HEK293 (cell line): ENCODE data around the gene BBOF1.

Experiments
- CTCF ChIA-PET: fragments of 350-600 bp; formaldehyde crosslinking; extraction: SDS; loops from one replicate; lab custom pipeline; 2021; ENCODE audit warnings: antibody characterized with exemption; lab: Yijun Ruan, JAX
- POLR2A ChIA-PET: fragments of 300-600 bp; formaldehyde crosslinking; extraction: SDS; loops from one replicate; lab custom pipeline; 2020; ENCODE audit warnings: antibody characterized with exemption, inconsistent platforms; lab: Yijun Ruan, JAX
- H3K27ac ChIP-seq: fragments of 200-500 bp; sonication (Bioruptor generic); 2 replicates; pipeline ENCODE4 v1.5.1; 2014; ENCODE audit warnings: low read depth, low read length, control low read depth, inconsistent platforms; ENCODE audit errors: extremely low read depth
- H3K36me3 ChIP-seq, 2 experiments: fragments of 200-500 bp in 1 of 2; sonication (Bioruptor generic) in 1 of 2; 1 replicate in 1 of 2; 2 replicates in 1 of 2; pipeline ENCODE4 v1.5.1; 2014 to 2017; ENCODE audit warnings: inconsistent platforms in 2 of 2, low read length in 2 of 2; ENCODE audit not compliant: control insufficient read depth in 2 of 2, insufficient read depth in 1 of 2
- H3K4me1 ChIP-seq: fragments of 200-500 bp; sonication (Bioruptor generic); 2 replicates; pipeline ENCODE4 v1.5.1; 2014; ENCODE audit warnings: mild to moderate bottlenecking, low read length, inconsistent platforms; ENCODE audit not compliant: control insufficient read depth, insufficient read depth
- H3K4me3 ChIP-seq: 2 replicates; pipeline ENCODE4 v1.5.1; 2011; ENCODE audit warnings: low read depth, mild to moderate bottlenecking, control low read depth, low read length, moderate library complexity
- H3K9me3 ChIP-seq: fragments of 200-500 bp; sonication (Bioruptor generic); 2 replicates; pipeline ENCODE4 v1.5.1; 2014; ENCODE audit warnings: low read depth, low read length, inconsistent platforms; ENCODE audit not compliant: control insufficient read depth, insufficient read depth
- BCL11A ChIP-seq: fragments of 450-650 bp; formaldehyde crosslinking; IDR thresholded peaks from 2 replicates; pipeline ENCODE4 v1.5.1; 2016; ENCODE audit warnings: low read depth, missing biosample characterization, missing genetic modification characterization
- BCL11B ChIP-seq: fragments of 450-650 bp; formaldehyde crosslinking; IDR thresholded peaks from 2 replicates; pipeline ENCODE4 v1.5.1; 2016; ENCODE audit warnings: low read depth, missing biosample characterization, missing genetic modification characterization
- FEZF1 ChIP-seq: fragments of 450-650 bp; formaldehyde crosslinking; IDR thresholded peaks from 2 replicates; pipeline ENCODE4 v1.5.1; 2016; ENCODE audit warnings: missing biosample characterization, missing genetic modification characterization
- HOXC10 ChIP-seq: sonication (generic); formaldehyde crosslinking; IDR thresholded peaks from 2 replicates; pipeline ENCODE4 v1.8.1; 2023; ENCODE audit warnings: mild to moderate bottlenecking, missing genetic modification reagents
- HOXD13 ChIP-seq: sonication (generic); formaldehyde crosslinking; IDR thresholded peaks from 2 replicates; pipeline ENCODE4 v1.8.0; 2022; ENCODE audit warnings: missing genetic modification reagents, borderline replicate concordance
- KLF9 ChIP-seq: fragments of 450-650 bp; formaldehyde crosslinking; IDR thresholded peaks from 2 replicates; pipeline ENCODE4 v1.5.1; 2016; ENCODE audit warnings: missing biosample characterization, missing genetic modification characterization, low read depth
- OSR2 ChIP-seq: fragments of 450-650 bp; formaldehyde crosslinking; IDR thresholded peaks from 2 replicates; pipeline ENCODE4 v1.5.1; 2016; ENCODE audit warnings: missing biosample characterization, missing genetic modification characterization
- PRDM1 ChIP-seq: fragments of 450-650 bp; formaldehyde crosslinking; IDR thresholded peaks from 2 replicates; pipeline ENCODE4; 2016; ENCODE audit warnings: missing biosample characterization, missing genetic modification characterization
- SALL2 ChIP-seq: fragments of 450-650 bp; formaldehyde crosslinking; IDR thresholded peaks from 2 replicates; pipeline ENCODE4 v1.5.0; 2017; ENCODE audit warnings: missing biosample characterization, mild to moderate bottlenecking, missing genetic modification characterization, borderline replicate concordance
- ZBTB8A ChIP-seq: fragments of 450-650 bp; formaldehyde crosslinking; IDR thresholded peaks from 2 replicates; pipeline ENCODE4 v1.5.1; 2016; ENCODE audit warnings: missing biosample characterization, missing genetic modification characterization
- ZNF16 ChIP-seq: fragments of 450-650 bp; formaldehyde crosslinking; IDR thresholded peaks from 2 replicates; pipeline ENCODE4 v1.5.1; 2016; ENCODE audit warnings: low read depth, missing biosample characterization, missing genetic modification characterization
- ZNF48 ChIP-seq: fragments of 450-650 bp; formaldehyde crosslinking; IDR thresholded peaks from 2 replicates; pipeline ENCODE4 v1.5.1; 2016; ENCODE audit warnings: missing biosample characterization, missing genetic modification characterization
- ZNF626 ChIP-seq: fragments of 450-650 bp; sonication (Bioruptor Pico); formaldehyde crosslinking; IDR thresholded peaks from 2 replicates; pipeline ENCODE4 v1.5.1; 2018; ENCODE audit warnings: missing biosample characterization, missing genetic modification characterization, inconsistent platforms
- ZNF658 ChIP-seq: fragments of 450-650 bp; formaldehyde crosslinking; IDR thresholded peaks from 2 replicates; pipeline ENCODE4; 2016; ENCODE audit warnings: missing biosample characterization, missing genetic modification characterization
- ZNF843 ChIP-seq: fragments of 450-650 bp; formaldehyde crosslinking; IDR thresholded peaks from 2 replicates; pipeline ENCODE4 v1.5.1; 2016; ENCODE audit warnings: missing biosample characterization, missing genetic modification characterization
- TF ChIP-seq, protein P1 (sequence below): fragments of 450-650 bp; formaldehyde crosslinking; IDR thresholded peaks from 2 replicates; pipeline ENCODE4 v1.5.1; 2017; ENCODE audit warnings: missing biosample characterization, missing genetic modification characterization
- TF ChIP-seq, protein P2 (sequence below): fragments of 450-650 bp; formaldehyde crosslinking; IDR thresholded peaks from 2 replicates; pipeline ENCODE4 v1.5.1; 2017; ENCODE audit warnings: missing biosample characterization, missing genetic modification characterization
- TF ChIP-seq, protein P3 (sequence below): fragments of 450-650 bp; formaldehyde crosslinking; IDR thresholded peaks from 2 replicates; pipeline ENCODE4 v1.5.1; 2016; ENCODE audit warnings: missing biosample characterization, missing genetic modification characterization
- TF ChIP-seq, protein P4 (sequence below): sonication (generic); formaldehyde crosslinking; IDR thresholded peaks from 2 replicates; pipeline ENCODE4 v1.8.1; 2022; ENCODE audit warnings: mild to moderate bottlenecking, moderate library complexity, missing genetic modification reagents
- TF ChIP-seq, protein P5 (sequence below): IDR thresholded peaks from 2 replicates; pipeline ENCODE4 v1.6.1; 2011; ENCODE audit warnings: mild to moderate bottlenecking, low read depth, low read length, borderline replicate concordance
- TF ChIP-seq, protein P6 (sequence below): fragments of 450-650 bp; formaldehyde crosslinking; IDR thresholded peaks from 2 replicates; pipeline ENCODE4 v1.5.1; 2016; ENCODE audit warnings: missing biosample characterization, missing genetic modification characterization

Gene BBOF1

DNA sequence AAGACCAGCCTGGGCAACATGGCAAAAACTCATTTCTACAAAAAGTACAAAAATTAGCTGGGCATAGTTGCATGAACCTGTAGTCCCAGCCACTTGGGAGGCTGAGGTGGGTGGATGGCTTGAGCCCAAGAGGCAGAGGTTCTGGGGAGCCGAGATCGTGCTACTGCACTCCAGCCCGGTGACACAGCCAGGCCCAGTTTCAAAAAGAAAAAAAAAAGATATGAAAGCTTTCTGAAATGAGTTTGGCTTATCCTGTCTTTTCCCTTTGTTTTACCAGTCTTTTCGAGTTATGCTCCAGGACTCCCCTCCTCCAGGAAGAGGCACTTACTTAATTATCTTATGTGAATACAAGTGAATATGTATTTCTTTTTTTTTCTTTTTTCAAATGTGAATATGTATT is 3.2 kb downstream of the BBOF1 start:
- POLR2A ChIA-PET: no interaction called here
- no peak for TF ChIP-seq FEZF1
- TF ChIP-seq ZNF626 (tag by site-specific recombination): no peak
- TF ChIP-seq ZNF16 (tag by site-specific recombination): no peak
- no peak for TF ChIP-seq BCL11A (tag by site-specific recombination)
- no peak for TF ChIP-seq ZNF843 (tag by site-specific recombination)
- TF ChIP-seq, protein P1, sequence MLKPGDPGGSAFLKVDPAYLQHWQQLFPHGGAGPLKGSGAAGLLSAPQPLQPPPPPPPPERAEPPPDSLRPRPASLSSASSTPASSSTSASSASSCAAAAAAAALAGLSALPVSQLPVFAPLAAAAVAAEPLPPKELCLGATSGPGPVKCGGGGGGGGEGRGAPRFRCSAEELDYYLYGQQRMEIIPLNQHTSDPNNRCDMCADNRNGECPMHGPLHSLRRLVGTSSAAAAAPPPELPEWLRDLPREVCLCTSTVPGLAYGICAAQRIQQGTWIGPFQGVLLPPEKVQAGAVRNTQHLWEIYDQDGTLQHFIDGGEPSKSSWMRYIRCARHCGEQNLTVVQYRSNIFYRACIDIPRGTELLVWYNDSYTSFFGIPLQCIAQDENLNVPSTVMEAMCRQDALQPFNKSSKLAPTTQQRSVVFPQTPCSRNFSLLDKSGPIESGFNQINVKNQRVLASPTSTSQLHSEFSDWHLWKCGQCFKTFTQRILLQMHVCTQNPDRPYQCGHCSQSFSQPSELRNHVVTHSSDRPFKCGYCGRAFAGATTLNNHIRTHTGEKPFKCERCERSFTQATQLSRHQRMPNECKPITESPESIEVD: no peak
- TF ChIP-seq, protein P2, sequence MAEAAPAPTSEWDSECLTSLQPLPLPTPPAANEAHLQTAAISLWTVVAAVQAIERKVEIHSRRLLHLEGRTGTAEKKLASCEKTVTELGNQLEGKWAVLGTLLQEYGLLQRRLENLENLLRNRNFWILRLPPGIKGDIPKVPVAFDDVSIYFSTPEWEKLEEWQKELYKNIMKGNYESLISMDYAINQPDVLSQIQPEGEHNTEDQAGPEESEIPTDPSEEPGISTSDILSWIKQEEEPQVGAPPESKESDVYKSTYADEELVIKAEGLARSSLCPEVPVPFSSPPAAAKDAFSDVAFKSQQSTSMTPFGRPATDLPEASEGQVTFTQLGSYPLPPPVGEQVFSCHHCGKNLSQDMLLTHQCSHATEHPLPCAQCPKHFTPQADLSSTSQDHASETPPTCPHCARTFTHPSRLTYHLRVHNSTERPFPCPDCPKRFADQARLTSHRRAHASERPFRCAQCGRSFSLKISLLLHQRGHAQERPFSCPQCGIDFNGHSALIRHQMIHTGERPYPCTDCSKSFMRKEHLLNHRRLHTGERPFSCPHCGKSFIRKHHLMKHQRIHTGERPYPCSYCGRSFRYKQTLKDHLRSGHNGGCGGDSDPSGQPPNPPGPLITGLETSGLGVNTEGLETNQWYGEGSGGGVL (tag by site-specific recombination): no peak
- no peak for TF ChIP-seq ZNF48 (tag by site-specific recombination)
- TF ChIP-seq SALL2: no peak
- TF ChIP-seq, protein P3, sequence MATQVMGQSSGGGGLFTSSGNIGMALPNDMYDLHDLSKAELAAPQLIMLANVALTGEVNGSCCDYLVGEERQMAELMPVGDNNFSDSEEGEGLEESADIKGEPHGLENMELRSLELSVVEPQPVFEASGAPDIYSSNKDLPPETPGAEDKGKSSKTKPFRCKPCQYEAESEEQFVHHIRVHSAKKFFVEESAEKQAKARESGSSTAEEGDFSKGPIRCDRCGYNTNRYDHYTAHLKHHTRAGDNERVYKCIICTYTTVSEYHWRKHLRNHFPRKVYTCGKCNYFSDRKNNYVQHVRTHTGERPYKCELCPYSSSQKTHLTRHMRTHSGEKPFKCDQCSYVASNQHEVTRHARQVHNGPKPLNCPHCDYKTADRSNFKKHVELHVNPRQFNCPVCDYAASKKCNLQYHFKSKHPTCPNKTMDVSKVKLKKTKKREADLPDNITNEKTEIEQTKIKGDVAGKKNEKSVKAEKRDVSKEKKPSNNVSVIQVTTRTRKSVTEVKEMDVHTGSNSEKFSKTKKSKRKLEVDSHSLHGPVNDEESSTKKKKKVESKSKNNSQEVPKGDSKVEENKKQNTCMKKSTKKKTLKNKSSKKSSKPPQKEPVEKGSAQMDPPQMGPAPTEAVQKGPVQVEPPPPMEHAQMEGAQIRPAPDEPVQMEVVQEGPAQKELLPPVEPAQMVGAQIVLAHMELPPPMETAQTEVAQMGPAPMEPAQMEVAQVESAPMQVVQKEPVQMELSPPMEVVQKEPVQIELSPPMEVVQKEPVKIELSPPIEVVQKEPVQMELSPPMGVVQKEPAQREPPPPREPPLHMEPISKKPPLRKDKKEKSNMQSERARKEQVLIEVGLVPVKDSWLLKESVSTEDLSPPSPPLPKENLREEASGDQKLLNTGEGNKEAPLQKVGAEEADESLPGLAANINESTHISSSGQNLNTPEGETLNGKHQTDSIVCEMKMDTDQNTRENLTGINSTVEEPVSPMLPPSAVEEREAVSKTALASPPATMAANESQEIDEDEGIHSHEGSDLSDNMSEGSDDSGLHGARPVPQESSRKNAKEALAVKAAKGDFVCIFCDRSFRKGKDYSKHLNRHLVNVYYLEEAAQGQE: no peak
- H3K27ac ChIP-seq: no peak overlapping the region
- H3K9me3 ChIP-seq: no peaks in the 10 kb centered on the region
- CTCF ChIA-PET: no interaction called here
- H3K4me3 ChIP-seq: no peak overlapping the region
- H3K4me1 ChIP-seq: 0 out of 2 replicates have a peak, but pooled peaks cover 2% of the 10 kb centered on the region
- no peaks in the 10 kb centered on the region for H3K36me3 ChIP-seq

DNA sequence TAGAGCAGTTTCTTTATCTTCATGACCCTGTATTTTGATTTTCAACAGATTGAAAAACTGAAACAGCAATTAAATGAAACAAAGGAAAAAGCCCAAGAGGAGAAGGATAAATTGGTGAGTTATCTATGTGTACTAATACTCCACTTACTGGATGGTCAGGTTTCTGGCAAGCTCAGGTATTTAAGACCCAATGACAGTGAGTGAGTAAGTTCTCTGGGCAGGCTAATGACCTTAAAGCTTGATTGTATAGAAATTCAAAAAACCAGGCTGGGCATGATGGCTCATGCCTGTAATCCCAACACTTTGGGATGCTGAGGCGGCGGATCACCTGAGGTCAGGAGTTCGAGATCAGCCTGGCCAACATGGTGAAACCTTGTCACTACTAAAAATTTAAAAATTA is 10.0 kb downstream of the BBOF1 start:
- H3K36me3 ChIP-seq: no peaks in the 10 kb centered on the region
- no peak overlapping the region for H3K27ac ChIP-seq
- no peak overlapping the region for H3K4me3 ChIP-seq
- no peaks in the 10 kb centered on the region for H3K4me1 ChIP-seq
- ChIA-PET POLR2A (no interaction called here), CTCF (interaction anchor here (0.7 kb wide), 1 partner anchor 16 kb away, joined by 3 read pairs; no protein-coding TSS in a partner anchor)
- H3K9me3 ChIP-seq: no peaks in the 10 kb centered on the region
- TF ChIP-seq HOXC10 (CRISPR knock-in tag) (no peak), ZNF658 (tag by site-specific recombination) (no peak), KLF9 (tag by site-specific recombination) (no peak), BCL11B (no peak), SALL2 (no peak), PRDM1 (no peak), OSR2 (no peak), ZBTB8A (no peak), HOXD13 (no peak)
- TF ChIP-seq, protein P4, sequence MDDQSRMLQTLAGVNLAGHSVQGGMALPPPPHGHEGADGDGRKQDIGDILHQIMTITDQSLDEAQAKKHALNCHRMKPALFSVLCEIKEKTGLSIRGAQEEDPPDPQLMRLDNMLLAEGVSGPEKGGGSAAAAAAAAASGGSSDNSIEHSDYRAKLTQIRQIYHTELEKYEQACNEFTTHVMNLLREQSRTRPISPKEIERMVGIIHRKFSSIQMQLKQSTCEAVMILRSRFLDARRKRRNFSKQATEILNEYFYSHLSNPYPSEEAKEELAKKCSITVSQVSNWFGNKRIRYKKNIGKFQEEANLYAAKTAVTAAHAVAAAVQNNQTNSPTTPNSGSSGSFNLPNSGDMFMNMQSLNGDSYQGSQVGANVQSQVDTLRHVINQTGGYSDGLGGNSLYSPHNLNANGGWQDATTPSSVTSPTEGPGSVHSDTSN: no peak
- TF ChIP-seq, protein P5, sequence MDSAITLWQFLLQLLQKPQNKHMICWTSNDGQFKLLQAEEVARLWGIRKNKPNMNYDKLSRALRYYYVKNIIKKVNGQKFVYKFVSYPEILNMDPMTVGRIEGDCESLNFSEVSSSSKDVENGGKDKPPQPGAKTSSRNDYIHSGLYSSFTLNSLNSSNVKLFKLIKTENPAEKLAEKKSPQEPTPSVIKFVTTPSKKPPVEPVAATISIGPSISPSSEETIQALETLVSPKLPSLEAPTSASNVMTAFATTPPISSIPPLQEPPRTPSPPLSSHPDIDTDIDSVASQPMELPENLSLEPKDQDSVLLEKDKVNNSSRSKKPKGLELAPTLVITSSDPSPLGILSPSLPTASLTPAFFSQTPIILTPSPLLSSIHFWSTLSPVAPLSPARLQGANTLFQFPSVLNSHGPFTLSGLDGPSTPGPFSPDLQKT: no peak
- TF ChIP-seq, protein P6, sequence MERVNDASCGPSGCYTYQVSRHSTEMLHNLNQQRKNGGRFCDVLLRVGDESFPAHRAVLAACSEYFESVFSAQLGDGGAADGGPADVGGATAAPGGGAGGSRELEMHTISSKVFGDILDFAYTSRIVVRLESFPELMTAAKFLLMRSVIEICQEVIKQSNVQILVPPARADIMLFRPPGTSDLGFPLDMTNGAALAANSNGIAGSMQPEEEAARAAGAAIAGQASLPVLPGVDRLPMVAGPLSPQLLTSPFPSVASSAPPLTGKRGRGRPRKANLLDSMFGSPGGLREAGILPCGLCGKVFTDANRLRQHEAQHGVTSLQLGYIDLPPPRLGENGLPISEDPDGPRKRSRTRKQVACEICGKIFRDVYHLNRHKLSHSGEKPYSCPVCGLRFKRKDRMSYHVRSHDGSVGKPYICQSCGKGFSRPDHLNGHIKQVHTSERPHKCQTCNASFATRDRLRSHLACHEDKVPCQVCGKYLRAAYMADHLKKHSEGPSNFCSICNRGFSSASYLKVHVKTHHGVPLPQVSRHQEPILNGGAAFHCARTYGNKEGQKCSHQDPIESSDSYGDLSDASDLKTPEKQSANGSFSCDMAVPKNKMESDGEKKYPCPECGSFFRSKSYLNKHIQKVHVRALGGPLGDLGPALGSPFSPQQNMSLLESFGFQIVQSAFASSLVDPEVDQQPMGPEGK: no peak
